Measurements from ENCODE around the gene ITGB3.

The ITGB3 gene

DNA sequence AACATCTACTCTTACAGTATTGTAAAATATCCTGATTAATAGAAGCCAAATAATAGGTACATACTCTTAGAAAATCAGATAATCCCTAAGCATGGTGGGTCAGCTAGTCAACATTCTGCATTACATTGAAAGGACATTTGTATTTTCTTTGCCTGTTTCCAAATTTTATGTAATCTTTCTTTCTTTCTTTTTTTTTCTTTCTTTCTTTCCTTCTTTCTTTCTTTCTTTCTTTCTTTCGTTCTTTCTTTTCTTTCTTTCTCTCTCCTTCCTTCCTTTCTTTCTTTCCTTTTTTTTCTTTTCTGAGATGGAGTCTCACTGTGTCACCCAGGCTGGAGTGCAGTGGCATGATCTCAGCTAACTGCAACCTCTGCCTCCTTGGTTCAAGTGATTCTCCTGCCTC, 18.9 kb downstream of the ITGB3 start:
- no peak overlapping the region for H3K9ac ChIP-seq (ENCODE audit: low read length)
- H3K27me3 ChIP-seq (ENCODE audit: low read length), result no peaks in the 10 kb centered on the region
- no peak overlapping the region for H3K4me2 ChIP-seq (ENCODE audit: low read depth, low read length, poor library complexity, severe bottlenecking)
- H3K4me3 ChIP-seq (ENCODE audit: insufficient read depth, low read length, poor library complexity, severe bottlenecking), result no peak overlapping the region
- no peak for TF ChIP-seq CTCF (IDR thresholded peaks at IDR 0.05; ENCODE audit: insufficient read depth, low read length, poor library complexity, severe bottlenecking)
- TF ChIP-seq EZH2phosphoT487 (conservative IDR thresholded peaks at IDR 0.05; ENCODE audit: low read length), result no peak
- no peaks in the 10 kb centered on the region for H4K20me1 ChIP-seq (ENCODE audit: low read depth, low read length)
- no peaks in the 10 kb centered on the region; the same call in 1 of the 2 replicates for H3K9me3 ChIP-seq (ENCODE audit: insufficient read depth, low read length)
- no peaks in the 10 kb centered on the region for H3K79me2 ChIP-seq (ENCODE audit: insufficient read depth, low read length)
- H3F3A ChIP-seq (ENCODE audit: insufficient read depth), result no peaks in the 10 kb centered on the region
- H3K36me3 ChIP-seq (ENCODE audit: low read length), result no peaks in the 10 kb centered on the region
- H3K27ac ChIP-seq (ENCODE audit: low read depth, low read length), result no peak overlapping the region
- no peaks in the 10 kb centered on the region for H3K9me2 ChIP-seq (replicated peaks; ENCODE audit: insufficient read depth, low read length)
- H2AFZ ChIP-seq (ENCODE audit: low read depth, low read length, severe bottlenecking), result no peak overlapping the region

DNA sequence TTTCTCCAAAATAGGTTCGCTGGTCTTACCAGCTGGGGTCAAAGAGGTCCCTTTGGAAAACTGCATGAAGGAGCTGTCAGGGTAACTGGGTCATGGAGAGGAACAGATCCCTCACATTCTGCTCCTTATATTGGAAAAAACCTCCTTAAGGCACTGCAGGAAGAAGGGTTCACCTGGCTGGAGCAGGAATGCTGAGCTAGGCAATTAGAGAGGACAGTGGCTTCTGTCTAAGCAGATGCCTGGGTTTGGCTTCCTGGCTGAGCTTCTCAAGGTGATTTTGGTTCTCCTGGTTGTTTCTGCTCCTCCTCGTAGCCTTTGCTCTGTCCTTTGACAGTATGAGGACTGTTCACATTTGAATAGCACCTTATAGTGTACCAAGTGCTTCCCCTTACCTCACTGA, 19.6 kb downstream of the ITGB3 start:
- H3K27ac ChIP-seq (ENCODE audit: low read depth, low read length), result no peak overlapping the region
- H3K9ac ChIP-seq (ENCODE audit: low read length), result no peak overlapping the region
- no peaks in the 10 kb centered on the region for H3K27me3 ChIP-seq (ENCODE audit: low read length)
- TF ChIP-seq CTCF (IDR thresholded peaks at IDR 0.05; ENCODE audit: insufficient read depth, low read length, poor library complexity, severe bottlenecking) (no peak), EZH2phosphoT487 (conservative IDR thresholded peaks at IDR 0.05; ENCODE audit: low read length) (no peak)
- H4K20me1 ChIP-seq (ENCODE audit: low read depth, low read length), result no peaks in the 10 kb centered on the region
- no peak overlapping the region for H3K4me3 ChIP-seq (ENCODE audit: insufficient read depth, low read length, poor library complexity, severe bottlenecking)
- H2AFZ ChIP-seq (ENCODE audit: low read depth, low read length, severe bottlenecking), result no peak overlapping the region
- H3K36me3 ChIP-seq (ENCODE audit: low read length), result no peaks in the 10 kb centered on the region
- no peaks in the 10 kb centered on the region; the same call in 1 of the 2 replicates for H3K9me3 ChIP-seq (ENCODE audit: insufficient read depth, low read length)
- H3F3A ChIP-seq (ENCODE audit: insufficient read depth), result no peaks in the 10 kb centered on the region
- no peaks in the 10 kb centered on the region for H3K79me2 ChIP-seq (ENCODE audit: insufficient read depth, low read length)
- no peaks in the 10 kb centered on the region for H3K9me2 ChIP-seq (replicated peaks; ENCODE audit: insufficient read depth, low read length)
- no peak overlapping the region for H3K4me2 ChIP-seq (ENCODE audit: low read depth, low read length, poor library complexity, severe bottlenecking)

GRCh38 chr17:47274319-47275069, 20.9 kb downstream of the ITGB3 start:
- Histone ChIP-seq H3K9me3 (ENCODE audit: insufficient read depth, low read length) (no peaks in the 10 kb centered on the region), H2AFZ (ENCODE audit: low read depth, low read length, severe bottlenecking) (no peak overlapping the region), H3K79me2 (ENCODE audit: insufficient read depth, low read length) (no peaks in the 10 kb centered on the region), H3K9ac (ENCODE audit: low read length) (no peak overlapping the region), H3K27ac (ENCODE audit: low read depth, low read length) (no peak overlapping the region), H3K9me2 (replicated peaks; ENCODE audit: insufficient read depth, low read length) (no peaks in the 10 kb centered on the region), H3K4me2 (ENCODE audit: low read depth, low read length, poor library complexity, severe bottlenecking) (no peak overlapping the region), H3K4me3 (ENCODE audit: insufficient read depth, low read length, poor library complexity, severe bottlenecking) (no peak overlapping the region), H3K36me3 (ENCODE audit: low read length) (no peaks in the 10 kb centered on the region), H4K20me1 (ENCODE audit: low read depth, low read length) (no peaks in the 10 kb centered on the region), H3K27me3 (ENCODE audit: low read length) (no peaks in the 10 kb centered on the region), H3F3A (ENCODE audit: insufficient read depth) (no peaks in the 10 kb centered on the region)
- TF ChIP-seq EZH2phosphoT487 (conservative IDR thresholded peaks at IDR 0.05; ENCODE audit: low read length), result no peak
- TF ChIP-seq CTCF (IDR thresholded peaks at IDR 0.05; ENCODE audit: insufficient read depth, low read length, poor library complexity, severe bottlenecking), result no peak

All from SU-DHL-6 (cell line).